Ishikawa (cell line): ENCODE results near the gene HIVEP2.

Source experiments
- CREB1 ChIP-seq: IDR thresholded peaks from 2 replicates; pipeline ENCODE4 v1.6.1; 2012; ENCODE audit warnings: low read depth
- EP300 ChIP-seq: IDR thresholded peaks from 2 replicates; pipeline ENCODE4 v1.6.1; 2012; ENCODE audit warnings: borderline replicate concordance
- FOXM1 ChIP-seq: IDR thresholded peaks from 2 replicates; pipeline ENCODE4 v1.6.1; 2012; ENCODE audit warnings: low read depth, borderline replicate concordance
- MAX ChIP-seq: IDR thresholded peaks from 2 replicates; pipeline ENCODE4 v1.6.1; 2012
- NFIC ChIP-seq: IDR thresholded peaks from 2 replicates; pipeline ENCODE4 v1.6.1; 2012
- REST ChIP-seq: IDR thresholded peaks from 2 replicates; pipeline ENCODE4 v1.6.1; 2012; ENCODE audit warnings: low read depth, mild to moderate bottlenecking
- TAF1 ChIP-seq: IDR thresholded peaks from 2 replicates; pipeline ENCODE4 v1.6.1; 2012; ENCODE audit warnings: low read depth, mild to moderate bottlenecking
- TEAD4 ChIP-seq: IDR thresholded peaks from 2 replicates; pipeline ENCODE4 v1.6.1; 2012
- USF1 ChIP-seq: IDR thresholded peaks from 2 replicates; pipeline ENCODE4 v1.6.1; 2012
- ZBTB7A ChIP-seq: IDR thresholded peaks from 2 replicates; pipeline ENCODE4 v1.6.1; 2012; ENCODE audit warnings: low read depth

GRCh38 chr6:142881290-142881689, 63.7 kb downstream of the HIVEP2 start:
- TF ChIP-seq MAX, result no peak
- no peak for TF ChIP-seq REST
- no peak for TF ChIP-seq EP300
- no peak for TF ChIP-seq FOXM1
- TF ChIP-seq TAF1, result no peak
- no peak for TF ChIP-seq TEAD4
- TF ChIP-seq ZBTB7A, result no peak
- TF ChIP-seq CREB1, result no peak
- TF ChIP-seq USF1, result no peak
- TF ChIP-seq NFIC, result no peak
